Parathyroid adenoma (tissue), 2 donors: ENCODE measurements around the gene CDC42BPA.

ENCODE experiments used
- H2AFZ ChIP-seq: fragments of 300-600 bp; sonication (generic); one replicate; pipeline ENCODE4 v1.7.0; 2017; ENCODE audit warnings: antibody characterized with exemption, mild to moderate bottlenecking
- H3K27ac ChIP-seq: fragments of 300-600 bp; sonication (generic); one replicate; pipeline ENCODE4 v1.7.0; 2017
- H3K27me3 ChIP-seq: fragments of 300-600 bp; sonication (generic); one replicate; pipeline ENCODE4 v1.7.0; 2017; ENCODE audit warnings: low read length; ENCODE audit not compliant: control insufficient read depth, insufficient read depth
- H3K36me3 ChIP-seq: fragments of 300-600 bp; sonication (generic); one replicate; pipeline ENCODE4 v1.7.0; 2017; ENCODE audit warnings: low read length; ENCODE audit not compliant: control insufficient read depth, insufficient read depth
- H3K4me1 ChIP-seq: fragments of 300-600 bp; sonication (generic); one replicate; pipeline ENCODE4 v1.7.0; 2017; ENCODE audit warnings: control low read depth
- H3K4me2 ChIP-seq: fragments of 300-600 bp; sonication (generic); one replicate; pipeline ENCODE4 v1.7.0; 2017; ENCODE audit warnings: low read length
- H3K4me3 ChIP-seq: fragments of 300-600 bp; sonication (generic); one replicate; pipeline ENCODE4 v1.7.0; 2017; ENCODE audit warnings: low read depth, low read length
- H3K79me2 ChIP-seq: fragments of 300-600 bp; sonication (generic); one replicate; pipeline ENCODE4 v1.7.0; 2017; ENCODE audit warnings: control low read depth
- H3K9ac ChIP-seq: fragments of 300-600 bp; sonication (generic); one replicate; pipeline ENCODE4 v1.7.0; 2017; ENCODE audit warnings: mild to moderate bottlenecking
- H3K9me3 ChIP-seq: fragments of 300-600 bp; sonication (generic); one replicate; pipeline ENCODE4 v1.7.0; 2017; ENCODE audit warnings: low read length; ENCODE audit not compliant: control insufficient read depth
- TF ChIP-seq, protein P1 (sequence below): fragments of 300-600 bp; sonication (generic); IDR thresholded peaks from one replicate; pipeline ENCODE4 v1.7.0; 2017; ENCODE audit warnings: antibody characterized with exemption, mild to moderate bottlenecking
- donor health status: primary hyperparathyroidism.

The CDC42BPA gene

DNA sequence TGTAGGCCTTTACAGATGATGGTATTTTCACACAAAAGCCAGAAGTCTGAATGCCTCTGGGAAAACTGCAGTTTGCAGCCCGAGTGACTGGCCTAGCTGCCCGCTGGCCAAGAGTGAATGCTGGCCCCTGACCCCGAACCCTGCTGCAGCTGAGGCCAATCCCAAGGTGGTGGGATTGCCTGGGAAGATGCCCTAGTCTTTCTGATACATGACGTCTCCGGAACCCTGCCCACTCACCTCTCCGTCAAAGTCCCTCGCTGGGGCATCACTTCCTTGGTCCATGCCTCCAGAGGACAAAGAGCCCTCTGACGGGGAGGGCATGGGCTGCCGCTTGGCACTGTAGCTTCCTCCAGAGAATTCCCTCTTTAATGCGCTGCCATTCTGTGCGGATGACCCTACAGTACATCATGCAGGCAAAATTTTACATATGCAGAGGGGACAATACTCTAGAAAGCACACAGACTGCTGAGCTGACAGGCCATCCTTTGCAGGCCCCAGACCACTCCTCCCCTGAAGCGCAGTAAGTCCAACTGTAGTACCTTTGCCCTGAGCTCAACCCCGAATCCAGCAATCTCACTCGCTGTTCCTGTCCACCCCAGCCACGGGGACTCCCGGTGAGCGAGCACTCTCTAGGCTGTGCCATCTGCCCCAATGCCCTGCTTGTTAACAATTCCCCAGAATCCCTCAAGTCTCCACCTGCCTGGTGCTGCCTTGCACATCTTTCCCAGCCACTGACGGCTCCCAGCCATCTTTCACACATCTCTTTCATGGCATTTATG, 323.5 kb downstream of the CDC42BPA start:
- no peak overlapping the region for H3K4me2 ChIP-seq
- no peak overlapping the region for H3K9ac ChIP-seq
- TF ChIP-seq, protein P1, sequence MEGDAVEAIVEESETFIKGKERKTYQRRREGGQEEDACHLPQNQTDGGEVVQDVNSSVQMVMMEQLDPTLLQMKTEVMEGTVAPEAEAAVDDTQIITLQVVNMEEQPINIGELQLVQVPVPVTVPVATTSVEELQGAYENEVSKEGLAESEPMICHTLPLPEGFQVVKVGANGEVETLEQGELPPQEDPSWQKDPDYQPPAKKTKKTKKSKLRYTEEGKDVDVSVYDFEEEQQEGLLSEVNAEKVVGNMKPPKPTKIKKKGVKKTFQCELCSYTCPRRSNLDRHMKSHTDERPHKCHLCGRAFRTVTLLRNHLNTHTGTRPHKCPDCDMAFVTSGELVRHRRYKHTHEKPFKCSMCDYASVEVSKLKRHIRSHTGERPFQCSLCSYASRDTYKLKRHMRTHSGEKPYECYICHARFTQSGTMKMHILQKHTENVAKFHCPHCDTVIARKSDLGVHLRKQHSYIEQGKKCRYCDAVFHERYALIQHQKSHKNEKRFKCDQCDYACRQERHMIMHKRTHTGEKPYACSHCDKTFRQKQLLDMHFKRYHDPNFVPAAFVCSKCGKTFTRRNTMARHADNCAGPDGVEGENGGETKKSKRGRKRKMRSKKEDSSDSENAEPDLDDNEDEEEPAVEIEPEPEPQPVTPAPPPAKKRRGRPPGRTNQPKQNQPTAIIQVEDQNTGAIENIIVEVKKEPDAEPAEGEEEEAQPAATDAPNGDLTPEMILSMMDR, result no peak
- no peak overlapping the region for H3K27ac ChIP-seq
- no peak overlapping the region for H3K4me3 ChIP-seq
- no peak overlapping the region for H2AFZ ChIP-seq
- no peaks in the 10 kb centered on the region for H3K79me2 ChIP-seq
- peaks cover 7% of the 10 kb centered on the region for H3K4me1 ChIP-seq
- H3K9me3 ChIP-seq, result no peaks in the 10 kb centered on the region
- no peaks in the 10 kb centered on the region for H3K27me3 ChIP-seq
- H3K36me3 ChIP-seq, result no peaks in the 10 kb centered on the region

- Histone ChIP-seq H3K79me2 (no peaks in the 10 kb centered on the region), H3K36me3 (no peaks in the 10 kb centered on the region), H3K27me3 (no peaks in the 10 kb centered on the region), H3K9me3 (no peaks in the 10 kb centered on the region), H3K4me2 (no peak overlapping the region), H3K27ac (no peak overlapping the region), H3K4me1 (peaks cover 7% of the 10 kb centered on the region), H3K9ac (no peak overlapping the region), H3K4me3 (no peak overlapping the region), H2AFZ (no peak overlapping the region)
- TF ChIP-seq, protein P1, result no peak
These were observed 324.3 kb downstream of the CDC42BPA start for GRCh38 chr1:226993814-226994585.

- Histone ChIP-seq H3K27ac (no peak overlapping the region), H3K4me1 (peaks cover 7% of the 10 kb centered on the region), H3K27me3 (no peaks in the 10 kb centered on the region), H3K4me2 (no peak overlapping the region), H3K4me3 (no peak overlapping the region), H2AFZ (no peak overlapping the region), H3K79me2 (no peaks in the 10 kb centered on the region), H3K9me3 (no peaks in the 10 kb centered on the region), H3K9ac (no peak overlapping the region), H3K36me3 (no peaks in the 10 kb centered on the region)
- TF ChIP-seq, protein P1, result no peak
These were observed 326.4 kb downstream of the CDC42BPA start for GRCh38 chr1:226991920-226992319.

DNA sequence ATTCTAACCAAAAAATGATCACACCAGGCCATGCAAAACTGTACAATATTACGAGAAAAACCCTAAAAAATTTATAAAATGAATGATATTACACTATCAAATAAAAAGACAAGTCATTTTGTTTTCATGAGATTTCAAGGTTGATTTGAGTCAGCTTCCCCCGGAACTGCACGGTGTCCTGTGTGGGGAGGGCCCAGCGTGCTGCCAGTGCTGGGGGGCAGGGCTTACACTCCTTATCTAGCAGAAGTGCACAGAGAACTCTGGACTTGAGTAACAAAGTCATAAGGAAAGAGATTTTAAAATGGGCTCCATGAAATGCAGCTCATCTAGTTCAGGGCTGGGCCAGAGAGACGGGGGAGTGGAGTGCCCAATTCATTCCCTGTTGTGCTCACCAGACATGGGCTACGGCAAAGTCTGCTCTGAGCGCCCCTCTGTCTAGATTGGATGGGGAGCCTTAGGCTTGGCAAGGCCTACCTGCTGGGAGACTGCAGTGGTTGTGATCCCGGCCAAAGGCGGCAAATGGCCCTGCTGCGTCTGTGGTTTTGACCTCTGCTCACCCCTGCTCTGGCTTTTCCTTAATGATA, 328.1 kb downstream of the CDC42BPA start:
- Histone ChIP-seq H2AFZ (peak overlapping the region; percentile 53), H3K27ac (peak overlapping the region; percentile 56), H3K9ac (no peak overlapping the region), H3K27me3 (no peaks in the 10 kb centered on the region), H3K36me3 (no peaks in the 10 kb centered on the region), H3K4me2 (no peak overlapping the region), H3K4me3 (no peak overlapping the region), H3K9me3 (no peaks in the 10 kb centered on the region), H3K79me2 (no peaks in the 10 kb centered on the region), H3K4me1 (peaks cover 4% of the 10 kb centered on the region)
- TF ChIP-seq, protein P1, result no peak
